Measurements from ENCODE around the gene ADAMTS17. TPM values are rescaled to one million over a fixed set of nuclear protein-coding genes. Genes with fewer than 3 reads are reported as not detected.

Gene ADAMTS17
- polyA plus RNA-seq, 4 donors = 0.45 to 3.1 (median 1.2) TPM

DNA sequence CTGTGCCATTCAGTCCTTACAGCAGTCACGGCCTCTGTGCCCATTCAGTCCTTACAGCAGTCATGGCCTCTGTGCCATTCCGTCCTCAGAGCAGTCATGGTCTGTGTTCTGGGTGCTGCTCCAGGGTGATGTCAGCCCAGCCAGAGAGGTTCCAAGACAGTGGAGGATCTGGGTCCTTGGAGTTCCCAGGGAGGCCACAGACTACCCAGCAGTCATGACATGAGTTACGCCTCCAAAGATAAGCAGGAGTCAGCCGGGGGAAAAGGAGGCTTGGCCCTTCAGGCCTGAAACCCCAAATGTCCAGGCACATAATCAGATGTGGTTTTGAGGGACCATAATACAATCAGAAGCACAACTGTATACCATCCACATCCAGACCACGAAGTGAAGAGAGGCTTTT, 115.7 kb downstream of the ADAMTS17 start:
- no peak overlapping the region for H3K27ac ChIP-seq (ENCODE audit: low read depth in 1 of 3, low read length in 2 of 3)
- peaks cover 0 to 4% of the 10 kb centered on the region in 2 donors for H3K9me3 ChIP-seq (ENCODE audit: control insufficient read depth in 2 of 2, insufficient read depth in 1 of 2, low read depth in 1 of 2, low read length in 1 of 2)
- H3K27me3 ChIP-seq (ENCODE audit: control insufficient read depth in 3 of 3, insufficient read depth in 3 of 3, low read length in 3 of 3) = no peaks in the 10 kb centered on the region
- 90 to 96% (median 94%) methylated on average over 5 of the region's 5 CpGs for WGBS, 3 donors
- H3K4me3 ChIP-seq (ENCODE audit: low read depth in 1 of 3, low read length in 3 of 3) = no peak overlapping the region
- H3K4me1 ChIP-seq (ENCODE audit: control insufficient read depth in 3 of 3, insufficient read depth in 2 of 3, low read depth in 1 of 3, low read length in 2 of 3) = no peaks in the 10 kb centered on the region
- FAIRE-seq (no peak), DNase-seq (no peak)
- no peaks in the 10 kb centered on the region for H3K36me3 ChIP-seq (ENCODE audit: control insufficient read depth in 3 of 3, insufficient read depth in 2 of 3, low read depth in 1 of 3, low read length in 3 of 3)

DNA sequence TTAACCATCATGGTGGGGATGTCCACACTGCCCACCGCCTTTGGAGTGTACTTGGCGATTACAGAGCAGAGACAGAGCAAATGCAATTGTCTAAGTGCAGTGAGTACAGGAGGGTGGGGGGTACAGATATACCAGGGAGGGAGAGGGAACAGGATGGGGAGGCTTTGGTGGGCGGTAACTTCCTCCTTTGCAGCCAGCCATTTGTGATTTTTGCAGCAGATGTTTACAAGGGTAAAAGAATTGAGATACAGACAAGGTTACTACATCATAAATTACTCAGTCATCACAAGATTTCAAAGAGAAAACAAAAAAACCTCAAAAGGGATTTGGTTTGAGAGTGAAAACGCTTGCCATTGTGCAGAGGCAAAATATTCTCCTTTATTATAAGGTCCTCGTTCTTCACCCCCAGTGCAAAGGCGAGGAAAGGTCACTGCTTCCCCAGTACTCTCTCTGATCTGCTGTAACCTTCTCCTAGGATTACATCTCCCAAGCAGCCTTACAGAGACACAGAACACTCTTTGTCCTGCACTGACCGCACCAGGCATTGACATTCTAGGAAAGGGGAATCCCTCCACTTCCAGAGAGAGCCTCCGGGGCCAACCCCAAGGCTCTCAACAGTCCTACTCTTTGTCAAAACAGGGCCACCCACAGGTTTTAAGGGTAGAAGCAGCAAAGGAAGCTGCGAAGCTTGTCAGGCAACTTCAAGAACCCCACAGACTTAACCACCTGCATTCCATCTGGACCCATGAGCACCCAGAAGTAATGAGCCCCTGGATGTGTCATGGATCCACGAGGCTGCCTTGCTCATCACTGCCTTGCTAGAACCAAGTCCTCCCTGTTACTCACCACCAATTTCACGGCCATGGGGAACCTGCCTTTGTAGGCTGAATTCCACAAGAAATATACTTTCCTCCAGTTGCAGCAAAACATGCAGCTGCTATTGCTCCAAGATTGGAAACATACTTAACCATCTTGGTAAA, 117.3 kb downstream of the ADAMTS17 start:
- Histone ChIP-seq H3K27me3 (ENCODE audit: control insufficient read depth in 3 of 3, insufficient read depth in 3 of 3, low read length in 3 of 3) (no peaks in the 10 kb centered on the region), H3K9me3 (ENCODE audit: control insufficient read depth in 2 of 2, insufficient read depth in 1 of 2, low read depth in 1 of 2, low read length in 1 of 2) (peaks cover 0 to 4% of the 10 kb centered on the region in 2 donors), H3K27ac (ENCODE audit: low read depth in 1 of 3, low read length in 2 of 3) (no peak overlapping the region), H3K4me1 (ENCODE audit: control insufficient read depth in 3 of 3, insufficient read depth in 2 of 3, low read depth in 1 of 3, low read length in 2 of 3) (no peaks in the 10 kb centered on the region), H3K36me3 (ENCODE audit: control insufficient read depth in 3 of 3, insufficient read depth in 2 of 3, low read depth in 1 of 3, low read length in 3 of 3) (no peaks in the 10 kb centered on the region), H3K4me3 (ENCODE audit: low read depth in 1 of 3, low read length in 3 of 3) (no peak overlapping the region)
- WGBS, 3 donors = 75 to 82% (median 75%) methylated on average over 11 of the region's 11 CpGs
- no peak for DNase-seq
- no peak for FAIRE-seq

DNA sequence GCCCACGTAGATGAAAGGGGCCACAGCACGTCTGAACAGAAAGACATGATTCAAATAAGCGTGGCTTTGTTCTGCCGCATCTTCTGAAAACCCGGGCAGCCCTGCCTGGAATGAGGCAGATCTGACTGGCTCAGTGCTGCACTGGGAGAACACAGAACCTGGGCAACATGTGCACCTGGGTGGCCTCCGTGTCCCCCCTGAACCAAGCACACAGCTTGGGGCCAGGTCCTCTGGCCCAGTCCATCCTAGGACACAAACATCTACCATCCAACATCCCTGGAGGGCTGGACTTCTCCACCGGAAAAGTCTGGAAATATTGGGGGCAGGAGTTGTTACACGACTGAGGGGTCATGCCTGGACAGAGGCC, 119.4 kb downstream of the ADAMTS17 start:
- WGBS, 3 donors = 86 to 87% (median 87%) methylated on average over 8 of the region's 8 CpGs
- no peaks in the 10 kb centered on the region for H3K27me3 ChIP-seq (ENCODE audit: control insufficient read depth in 3 of 3, insufficient read depth in 3 of 3, low read length in 3 of 3)
- FAIRE-seq = no peak
- H3K4me3 ChIP-seq (ENCODE audit: low read depth in 1 of 3, low read length in 3 of 3) = no peak overlapping the region
- no peaks in the 10 kb centered on the region for H3K4me1 ChIP-seq (ENCODE audit: control insufficient read depth in 3 of 3, insufficient read depth in 2 of 3, low read depth in 1 of 3, low read length in 2 of 3)
- DNase-seq = no peak
- H3K9me3 ChIP-seq (ENCODE audit: control insufficient read depth in 2 of 2, insufficient read depth in 1 of 2, low read depth in 1 of 2, low read length in 1 of 2) = no peaks in the 10 kb centered on the region
- H3K27ac ChIP-seq (ENCODE audit: low read depth in 1 of 3, low read length in 2 of 3) = no peak overlapping the region
- no peaks in the 10 kb centered on the region for H3K36me3 ChIP-seq (ENCODE audit: control insufficient read depth in 3 of 3, insufficient read depth in 2 of 3, low read depth in 1 of 3, low read length in 3 of 3)

DNA sequence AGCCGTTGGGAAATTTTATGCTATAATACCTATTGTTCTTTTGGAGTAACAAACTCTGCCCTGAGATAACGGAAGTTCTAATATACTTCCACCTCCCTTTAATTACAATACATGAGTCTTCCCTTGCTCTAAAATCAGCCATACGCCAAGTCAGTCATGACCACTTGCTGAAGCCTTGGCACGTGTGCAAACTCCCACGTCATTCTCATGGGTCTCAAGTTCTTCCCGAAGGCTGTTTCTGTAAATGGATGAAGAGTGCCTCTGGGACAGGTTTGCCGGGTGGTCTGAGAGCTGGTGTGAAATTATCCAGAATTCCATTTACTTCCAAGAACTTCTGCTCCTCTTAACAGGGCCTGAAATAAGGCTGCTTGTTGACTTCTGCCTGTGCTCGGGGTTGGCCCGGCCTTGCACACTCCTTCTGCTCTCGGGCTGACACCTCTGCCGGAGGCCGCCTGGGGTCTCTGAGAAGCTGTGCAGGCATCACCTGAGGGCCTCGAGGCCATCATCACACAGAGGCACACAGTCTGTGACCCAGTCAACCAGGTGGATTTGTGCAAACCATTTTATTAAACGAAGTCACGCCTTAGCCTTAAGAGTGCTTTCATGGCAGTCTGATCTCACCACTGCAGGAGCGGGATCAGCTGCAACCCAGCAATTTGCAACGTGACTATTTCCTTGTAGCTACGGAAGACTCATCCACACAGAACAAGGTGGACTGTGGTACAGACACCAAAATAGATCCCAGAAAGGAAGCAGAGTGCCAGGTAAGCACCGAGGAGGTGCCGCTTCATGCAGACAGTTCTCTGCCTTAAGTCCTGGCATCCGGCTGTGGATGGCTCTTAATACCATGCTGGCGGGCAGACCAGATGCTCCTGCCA, 120.1 kb downstream of the ADAMTS17 start:
- no peak for FAIRE-seq
- Histone ChIP-seq H3K4me3 (ENCODE audit: low read depth in 1 of 3, low read length in 3 of 3) (no peak overlapping the region), H3K27ac (ENCODE audit: low read depth in 1 of 3, low read length in 2 of 3) (no peak overlapping the region), H3K9me3 (ENCODE audit: control insufficient read depth in 2 of 2, insufficient read depth in 1 of 2, low read depth in 1 of 2, low read length in 1 of 2) (no peaks in the 10 kb centered on the region), H3K4me1 (ENCODE audit: control insufficient read depth in 3 of 3, insufficient read depth in 2 of 3, low read depth in 1 of 3, low read length in 2 of 3) (peaks cover 0 to 2% (median 0%) of the 10 kb centered on the region in 3 donors), H3K36me3 (ENCODE audit: control insufficient read depth in 3 of 3, insufficient read depth in 2 of 3, low read depth in 1 of 3, low read length in 3 of 3) (no peaks in the 10 kb centered on the region), H3K27me3 (ENCODE audit: control insufficient read depth in 3 of 3, insufficient read depth in 3 of 3, low read length in 3 of 3) (no peaks in the 10 kb centered on the region)
- no peak for DNase-seq
- WGBS, 3 donors = 86 to 91% (median 87%) methylated on average over 22 of the region's 22 CpGs

DNA sequence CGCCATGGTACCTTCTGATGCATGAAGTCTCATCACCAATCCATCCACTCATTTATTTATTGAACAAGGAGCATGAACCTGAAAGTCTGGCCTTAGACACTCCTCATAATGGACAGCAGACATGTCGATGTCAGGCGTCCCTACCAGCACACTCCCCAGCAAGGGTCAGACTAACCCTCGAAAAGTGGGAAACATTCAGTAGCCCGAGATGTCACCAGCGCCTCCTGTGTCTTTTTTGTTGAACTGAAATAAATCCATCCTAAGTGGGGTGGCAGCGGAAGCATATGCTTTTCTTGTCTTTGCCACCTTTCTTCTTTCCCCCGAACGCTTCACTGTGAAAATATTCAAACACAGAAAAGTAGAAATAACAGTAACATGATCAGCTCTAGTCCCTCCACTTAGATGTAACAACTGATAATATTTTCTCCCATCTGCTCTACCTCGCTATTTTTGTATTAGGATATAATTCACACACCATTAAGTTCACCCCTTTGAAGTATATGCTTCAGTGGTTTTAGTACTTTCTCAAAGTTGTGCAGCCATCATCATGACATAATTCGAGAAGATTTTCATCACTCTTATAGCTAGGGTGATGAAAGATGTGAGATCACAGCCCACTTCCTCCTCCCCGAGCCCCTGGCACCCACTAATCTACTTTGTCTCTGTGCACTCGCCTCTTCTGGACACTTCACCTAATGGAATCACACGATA, 121.6 kb downstream of the ADAMTS17 start:
- H3K9me3 ChIP-seq (ENCODE audit: control insufficient read depth in 2 of 2, insufficient read depth in 1 of 2, low read depth in 1 of 2, low read length in 1 of 2) = no peaks in the 10 kb centered on the region
- H3K27me3 ChIP-seq (ENCODE audit: control insufficient read depth in 3 of 3, insufficient read depth in 3 of 3, low read length in 3 of 3) = no peaks in the 10 kb centered on the region
- FAIRE-seq = no peak
- no peak for DNase-seq
- H3K27ac ChIP-seq (ENCODE audit: low read depth in 1 of 3, low read length in 2 of 3) = no peak overlapping the region
- H3K4me1 ChIP-seq (ENCODE audit: control insufficient read depth in 3 of 3, insufficient read depth in 2 of 3, low read depth in 1 of 3, low read length in 2 of 3) = peaks cover 0 to 16% (median 4%) of the 10 kb centered on the region in 3 donors
- WGBS, 3 donors = 88 to 91% (median 89%) methylated on average over 14 of the region's 14 CpGs
- H3K4me3 ChIP-seq (ENCODE audit: low read depth in 1 of 3, low read length in 3 of 3) = no peak overlapping the region
- no peaks in the 10 kb centered on the region for H3K36me3 ChIP-seq (ENCODE audit: control insufficient read depth in 3 of 3, insufficient read depth in 2 of 3, low read depth in 1 of 3, low read length in 3 of 3)

DNA sequence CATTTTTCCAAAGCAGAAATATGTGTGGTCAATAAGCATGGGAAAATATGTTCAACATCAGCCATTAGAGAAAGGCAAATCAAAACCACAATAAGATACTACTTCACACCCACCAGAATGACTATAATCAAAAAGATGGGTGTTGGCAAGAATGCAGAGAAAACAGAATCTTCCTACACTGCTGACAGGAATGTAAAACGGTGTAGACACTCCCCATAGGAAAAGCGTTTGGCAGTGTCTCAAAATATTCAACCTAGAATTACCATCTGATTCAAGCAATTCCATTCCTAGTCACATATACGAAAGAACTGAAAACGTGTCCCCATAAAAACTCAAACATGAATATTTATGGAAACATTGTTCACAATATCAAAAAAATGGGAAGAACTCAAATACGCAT, 123.3 kb downstream of the ADAMTS17 start:
- no peaks in the 10 kb centered on the region for H3K9me3 ChIP-seq (ENCODE audit: control insufficient read depth in 2 of 2, insufficient read depth in 1 of 2, low read depth in 1 of 2, low read length in 1 of 2)
- whole genome bisulfite sequencing, 3 donors = 79 to 84% (median 81%) methylated on average over 5 of the region's 5 CpGs
- H3K4me1 ChIP-seq (ENCODE audit: control insufficient read depth in 3 of 3, insufficient read depth in 2 of 3, low read depth in 1 of 3, low read length in 2 of 3) = peaks cover 0 to 23% (median 4%) of the 10 kb centered on the region in 3 donors
- DNase-seq (no peak), FAIRE-seq (no peak)
- no peaks in the 10 kb centered on the region for H3K27me3 ChIP-seq (ENCODE audit: control insufficient read depth in 3 of 3, insufficient read depth in 3 of 3, low read length in 3 of 3)
- H3K36me3 ChIP-seq (ENCODE audit: control insufficient read depth in 3 of 3, insufficient read depth in 2 of 3, low read depth in 1 of 3, low read length in 3 of 3) = no peaks in the 10 kb centered on the region
- no peak overlapping the region for H3K27ac ChIP-seq (ENCODE audit: low read depth in 1 of 3, low read length in 2 of 3)
- no peak overlapping the region for H3K4me3 ChIP-seq (ENCODE audit: low read depth in 1 of 3, low read length in 3 of 3)

DNA sequence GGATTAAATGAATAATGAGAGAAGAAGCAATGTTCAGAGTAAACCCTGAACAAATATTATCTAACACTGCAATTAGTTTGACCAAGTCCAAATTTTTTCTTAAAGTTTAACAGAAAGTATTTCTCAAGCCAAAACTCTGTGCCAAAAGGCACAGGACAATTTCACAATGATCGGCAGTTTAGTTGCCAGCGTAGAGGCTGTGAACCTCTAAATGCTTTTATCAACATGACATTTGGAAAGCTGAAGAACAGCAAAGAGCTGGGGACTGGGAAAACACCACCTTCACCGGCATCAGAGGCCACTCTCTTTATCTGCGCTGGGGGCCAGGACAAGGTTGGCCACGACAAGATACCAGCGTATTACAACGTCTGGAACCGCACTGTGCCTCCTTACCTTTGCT, 125.6 kb downstream of the ADAMTS17 start:
- Histone ChIP-seq H3K27ac (ENCODE audit: low read depth in 1 of 3, low read length in 2 of 3) (peak overlapping the region in 1 of 3 donors; percentile 57), H3K4me3 (ENCODE audit: low read depth in 1 of 3, low read length in 3 of 3) (no peak overlapping the region), H3K9me3 (ENCODE audit: control insufficient read depth in 2 of 2, insufficient read depth in 1 of 2, low read depth in 1 of 2, low read length in 1 of 2) (no peaks in the 10 kb centered on the region), H3K36me3 (ENCODE audit: control insufficient read depth in 3 of 3, insufficient read depth in 2 of 3, low read depth in 1 of 3, low read length in 3 of 3) (no peaks in the 10 kb centered on the region), H3K4me1 (ENCODE audit: control insufficient read depth in 3 of 3, insufficient read depth in 2 of 3, low read depth in 1 of 3, low read length in 2 of 3) (peaks cover 0 to 43% (median 7%) of the 10 kb centered on the region in 3 donors), H3K27me3 (ENCODE audit: control insufficient read depth in 3 of 3, insufficient read depth in 3 of 3, low read length in 3 of 3) (no peaks in the 10 kb centered on the region)
- DNase-seq = peak; percentile 33 to 77
- no peak for FAIRE-seq
- WGBS, 3 donors = 19 to 58% (median 32%) methylated on average over 8 of the region's 8 CpGs

DNA sequence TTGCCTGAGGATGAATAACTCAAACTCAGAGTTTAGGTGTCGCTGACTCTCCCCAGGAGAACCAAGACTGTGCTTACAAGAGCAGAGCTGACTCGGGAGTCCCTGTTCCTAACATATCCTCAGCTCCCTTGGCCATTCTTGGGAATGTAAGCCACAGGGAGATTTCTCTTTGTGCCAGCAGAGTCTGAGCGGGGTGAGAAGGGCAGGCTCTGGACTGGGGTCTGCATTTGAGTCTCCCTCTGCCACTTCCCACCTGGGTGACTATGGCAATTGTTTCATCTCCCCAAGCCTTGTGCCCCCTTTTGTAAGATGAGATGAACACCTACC, 126.0 kb downstream of the ADAMTS17 start:
- H3K4me3 ChIP-seq (ENCODE audit: low read depth in 1 of 3, low read length in 3 of 3) = no peak overlapping the region
- H3K27ac ChIP-seq (ENCODE audit: low read depth in 1 of 3, low read length in 2 of 3) = peak overlapping the region in 1 of 3 donors; percentile 57
- no peak for DNase-seq
- FAIRE-seq = no peak
- H3K27me3 ChIP-seq (ENCODE audit: control insufficient read depth in 3 of 3, insufficient read depth in 3 of 3, low read length in 3 of 3) = no peaks in the 10 kb centered on the region
- H3K9me3 ChIP-seq (ENCODE audit: control insufficient read depth in 2 of 2, insufficient read depth in 1 of 2, low read depth in 1 of 2, low read length in 1 of 2) = no peaks in the 10 kb centered on the region
- 82 to 92% (median 83%) methylated on average over 3 of the region's 3 CpGs for WGBS, 3 donors
- no peaks in the 10 kb centered on the region for H3K36me3 ChIP-seq (ENCODE audit: control insufficient read depth in 3 of 3, insufficient read depth in 2 of 3, low read depth in 1 of 3, low read length in 3 of 3)
- peaks cover 0 to 43% (median 7%) of the 10 kb centered on the region in 3 donors for H3K4me1 ChIP-seq (ENCODE audit: control insufficient read depth in 3 of 3, insufficient read depth in 2 of 3, low read depth in 1 of 3, low read length in 2 of 3)
